Effector memory CD8-positive, alpha-beta T cell (primary cell): ENCODE measurements around the gene MYO1H.
"Not testable (repeated sequence)": the region's sequence is repeated elsewhere in the genome, so short reads cannot be mapped to it uniquely, and the experiment has no call there.

Source experiments
- ATAC-seq: fragments of 150-1000 bp; cut with Tn5 transposase; replicated peaks from 2 replicates; pipeline ENCODE4 v1.10.0; 2021; ENCODE audit warnings: mild to moderate bottlenecking, moderate library complexity
- DNase-seq, 3 experiments: peaks; one replicate each; pipeline ENCODE4 v3.0.0; 2021
- H3K27ac Mint-ChIP-seq, 2 donors: one replicate each; pipeline ENCODE4 v1.8.0; 2022; ENCODE audit warnings: mild to moderate bottlenecking in 2 of 2, mixed read lengths in 2 of 2, moderate library complexity in 2 of 2
- H3K27me3 Mint-ChIP-seq, 2 donors: one replicate each; pipeline ENCODE4 v1.8.0; 2022; ENCODE audit warnings: mixed read lengths in 2 of 2
- H3K36me3 Mint-ChIP-seq: one replicate; pipeline ENCODE4 v1.8.0; 2022; ENCODE audit warnings: mild to moderate bottlenecking, moderate library complexity, mixed read lengths; ENCODE audit not compliant: insufficient read depth
- H3K4me1 Mint-ChIP-seq, 2 donors: one replicate each; pipeline ENCODE4 v1.8.0; 2022; ENCODE audit warnings: low read depth in 2 of 2, mixed read lengths in 2 of 2
- H3K4me3 Mint-ChIP-seq, 2 donors: one replicate each; pipeline ENCODE4 v1.8.0; 2022; ENCODE audit warnings: mild to moderate bottlenecking in 2 of 2, mixed read lengths in 2 of 2, moderate library complexity in 2 of 2
- H3K9me3 Mint-ChIP-seq, 2 donors: one replicate each; pipeline ENCODE4 v1.8.0; 2022; ENCODE audit warnings: mixed read lengths in 2 of 2

Gene MYO1H

DNA sequence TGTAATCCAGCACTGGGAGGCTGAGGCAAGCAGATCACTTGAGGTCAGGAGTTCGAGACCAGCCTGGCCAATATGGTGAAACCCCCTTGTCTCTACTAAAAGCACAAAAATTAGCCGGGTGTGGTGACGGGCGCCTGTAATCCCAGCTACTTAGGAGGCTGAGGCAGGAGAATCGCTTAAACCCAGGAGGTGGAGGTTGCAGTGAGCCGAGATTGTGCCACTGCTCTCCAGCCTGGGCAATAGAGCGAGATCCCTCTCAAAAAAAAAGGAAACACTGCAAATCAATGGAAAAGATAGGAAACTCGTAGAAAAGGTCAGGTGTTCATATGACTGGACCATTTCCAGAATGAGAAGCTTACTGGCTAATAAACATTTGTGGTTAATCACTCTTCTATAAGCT is 26.4 kb upstream of the MYO1H start:
- not testable (repeated sequence) for H3K27ac Mint-ChIP-seq, ATAC-seq, H3K36me3 Mint-ChIP-seq, DNase-seq, H3K9me3 Mint-ChIP-seq, H3K4me1 Mint-ChIP-seq, H3K4me3 Mint-ChIP-seq
- H3K27me3 Mint-ChIP-seq, result peaks cover 12 to 53% of the 10 kb centered on the region in 2 donors

DNA sequence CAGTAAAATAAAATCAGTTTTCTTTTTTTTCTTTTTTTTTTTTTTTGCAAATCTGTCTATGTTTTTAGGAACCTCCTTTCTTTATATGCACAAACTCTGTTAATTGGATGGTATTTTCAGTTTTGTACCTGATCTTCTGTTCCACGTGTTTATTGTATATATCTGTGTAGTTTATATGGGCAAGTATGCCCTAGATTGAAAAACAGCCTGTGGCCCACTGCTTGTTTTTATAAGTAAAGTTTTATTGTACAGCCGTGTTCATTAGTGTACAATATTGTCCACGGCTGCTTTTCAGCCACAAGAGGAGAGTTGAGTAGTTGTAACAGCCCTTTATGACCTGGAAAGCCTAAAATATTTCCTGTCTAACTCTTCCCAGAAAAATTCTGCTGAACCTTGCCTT is 18.7 kb upstream of the MYO1H start:
- H3K4me1 Mint-ChIP-seq, result no peaks in the 10 kb centered on the region
- H3K9me3 Mint-ChIP-seq, result no peaks in the 10 kb centered on the region
- H3K36me3 Mint-ChIP-seq, result no peaks in the 10 kb centered on the region
- H3K27me3 Mint-ChIP-seq, result peaks cover 11 to 31% of the 10 kb centered on the region in 2 donors
- no peak overlapping the region for H3K4me3 Mint-ChIP-seq
- ATAC-seq, result no peak
- DNase-seq, result no peak
- no peak overlapping the region for H3K27ac Mint-ChIP-seq

DNA sequence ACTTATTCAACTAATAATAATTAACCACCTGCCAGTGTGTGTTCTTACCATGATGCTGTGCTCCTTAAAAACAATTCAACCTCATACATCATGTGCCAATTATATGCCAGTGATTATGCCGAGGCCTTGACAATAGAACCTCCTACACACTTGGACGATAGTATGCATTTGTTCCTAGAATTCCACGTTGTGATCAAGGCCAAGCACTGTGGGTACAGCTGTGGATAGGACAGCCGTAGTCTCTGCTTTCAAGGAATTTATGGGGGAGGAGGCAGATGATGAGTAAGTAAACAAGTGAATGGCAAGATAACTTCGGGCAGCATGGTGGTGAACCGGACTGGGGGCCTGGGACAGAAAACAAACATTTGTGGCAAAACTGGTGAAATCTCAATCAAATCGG is 18.0 kb upstream of the MYO1H start:
- Mint-ChIP-seq H3K27ac (no peak overlapping the region), H3K4me3 (no peak overlapping the region), H3K4me1 (no peaks in the 10 kb centered on the region), H3K36me3 (no peaks in the 10 kb centered on the region), H3K27me3 (peaks cover 11 to 32% of the 10 kb centered on the region in 2 donors), H3K9me3 (no peaks in the 10 kb centered on the region)
- ATAC-seq (no peak), DNase-seq (no peak)

DNA sequence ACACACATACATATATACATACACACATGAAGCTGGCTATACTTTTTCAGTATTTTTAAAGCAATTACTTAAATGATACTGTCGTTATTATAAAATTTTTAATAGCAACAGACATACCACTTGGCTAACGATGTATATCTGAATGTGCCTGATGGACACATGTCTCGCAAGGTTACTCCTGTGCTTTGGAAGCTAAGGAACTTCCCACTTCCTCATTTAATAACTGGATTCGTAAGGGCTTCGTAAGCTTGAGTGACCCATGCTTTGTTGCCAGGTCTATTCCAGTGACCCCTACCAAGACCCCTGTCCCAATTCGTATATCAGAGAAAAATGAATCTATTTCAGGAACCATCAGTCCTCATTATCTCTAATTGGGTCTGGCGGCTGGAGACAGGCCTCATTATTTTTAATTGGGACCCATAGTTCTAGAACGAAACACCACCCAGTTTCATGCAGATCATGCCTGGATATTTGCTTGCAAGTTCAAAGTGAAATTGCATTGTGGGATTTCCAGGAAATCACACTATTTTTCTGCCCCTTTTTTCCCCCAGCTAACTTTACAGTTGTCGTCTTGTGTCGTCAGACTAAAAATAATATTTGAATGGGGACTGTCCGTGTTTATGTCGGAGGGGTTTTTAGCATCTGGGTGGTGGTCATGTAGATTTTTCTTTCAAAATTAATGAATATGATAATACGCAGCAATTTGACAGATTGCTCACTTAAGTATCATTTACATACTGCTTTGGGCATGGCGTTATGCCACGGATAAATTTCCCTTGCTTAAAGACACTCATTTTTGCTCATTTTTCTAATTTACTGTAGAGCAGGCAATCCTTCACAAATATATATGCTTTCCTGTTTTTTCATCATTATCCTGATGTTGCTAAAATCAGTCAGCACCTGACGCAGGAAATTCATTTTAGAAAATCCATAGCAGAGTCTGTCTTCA is 17.1 kb upstream of the MYO1H start:
- Mint-ChIP-seq H3K4me1 (no peaks in the 10 kb centered on the region), H3K36me3 (no peaks in the 10 kb centered on the region), H3K27ac (no peak overlapping the region), H3K9me3 (no peaks in the 10 kb centered on the region), H3K27me3 (peaks cover 17 to 40% of the 10 kb centered on the region in 2 donors), H3K4me3 (no peak overlapping the region)
- ATAC-seq (no peak), DNase-seq (no peak)

DNA sequence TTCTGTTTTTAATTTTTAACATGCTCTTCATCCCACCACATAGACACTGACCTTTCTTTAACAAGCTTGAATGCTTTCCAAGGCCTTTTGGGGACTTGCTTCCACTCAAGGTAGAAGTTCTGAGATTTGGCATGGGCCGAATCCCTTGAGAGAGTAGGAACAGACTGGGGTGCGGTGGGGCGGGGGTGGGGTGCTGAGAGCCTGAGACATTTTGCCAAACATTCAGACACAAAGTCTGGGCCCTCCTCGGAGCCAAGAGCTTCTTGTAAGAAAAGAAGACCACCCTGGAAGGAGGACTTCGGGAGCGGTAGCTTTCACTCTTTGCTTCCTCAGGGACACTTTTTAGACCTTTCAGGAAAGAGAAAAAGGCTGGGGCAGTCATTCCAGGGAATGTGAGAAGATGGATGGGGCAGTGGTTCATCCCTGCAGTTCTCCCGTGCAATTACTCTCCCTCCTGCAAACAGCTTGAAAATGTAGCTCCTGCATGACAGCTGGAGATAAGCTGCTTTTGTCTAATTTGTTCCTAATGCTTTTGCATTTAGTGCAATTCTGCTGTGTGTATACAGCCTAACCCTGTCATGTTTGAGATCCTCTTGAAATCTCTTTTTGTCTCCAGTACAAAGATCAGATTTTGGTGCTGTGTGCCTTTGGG is 16.3 kb upstream of the MYO1H start:
- Mint-ChIP-seq H3K36me3 (no peaks in the 10 kb centered on the region), H3K27ac (no peak overlapping the region), H3K27me3 (peaks cover 13 to 40% of the 10 kb centered on the region in 2 donors), H3K4me1 (no peaks in the 10 kb centered on the region), H3K9me3 (no peaks in the 10 kb centered on the region), H3K4me3 (no peak overlapping the region)
- DNase-seq (no peak), ATAC-seq (no peak)

DNA sequence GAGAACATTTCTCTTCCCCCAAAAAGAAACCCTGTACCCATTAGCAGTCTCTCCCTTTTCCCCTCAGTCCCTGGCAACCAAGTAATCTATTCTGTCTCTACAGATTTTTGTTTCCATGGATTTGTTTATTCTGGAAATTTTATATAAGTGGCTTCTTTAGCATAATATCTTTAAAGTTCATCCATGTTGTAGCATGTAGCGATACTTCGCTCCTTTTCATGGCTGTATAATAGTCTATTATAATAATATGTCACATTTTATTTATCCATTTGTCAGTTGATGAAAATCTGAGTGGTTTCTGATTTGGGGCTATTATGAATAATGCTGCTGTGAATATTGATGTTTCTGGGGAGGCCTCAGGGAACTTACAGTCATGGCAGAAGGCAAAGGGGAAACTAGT is 12.8 kb upstream of the MYO1H start:
- DNase-seq (no peak), ATAC-seq (no peak)
- H3K36me3 Mint-ChIP-seq, result no peaks in the 10 kb centered on the region
- no peak overlapping the region for H3K4me3 Mint-ChIP-seq
- H3K4me1 Mint-ChIP-seq, result no peaks in the 10 kb centered on the region
- no peak overlapping the region for H3K27ac Mint-ChIP-seq
- no peaks in the 10 kb centered on the region for H3K9me3 Mint-ChIP-seq
- H3K27me3 Mint-ChIP-seq, result peaks cover 20 to 54% of the 10 kb centered on the region in 2 donors

DNA sequence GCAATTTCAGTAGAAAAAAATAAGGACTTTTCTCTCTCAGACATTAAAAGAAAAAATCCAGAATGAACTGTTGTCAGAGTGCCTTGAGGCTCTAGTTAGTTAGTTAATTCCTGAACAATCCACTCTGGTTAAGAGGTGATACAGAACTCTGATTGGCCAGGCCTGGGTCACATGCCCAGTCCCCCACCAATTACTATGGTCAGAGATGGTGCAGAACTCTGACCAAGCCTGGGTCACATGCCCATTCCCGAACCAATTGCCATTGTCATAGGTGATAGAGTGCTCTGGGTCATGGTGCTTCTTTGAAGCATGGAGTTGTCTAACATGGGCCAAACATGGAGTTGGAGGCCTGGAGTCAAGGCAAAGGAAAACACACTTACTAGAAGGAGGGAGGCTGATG is 11.1 kb upstream of the MYO1H start:
- ATAC-seq (no peak), DNase-seq (no peak)
- no peaks in the 10 kb centered on the region for H3K9me3 Mint-ChIP-seq
- no peaks in the 10 kb centered on the region for H3K36me3 Mint-ChIP-seq
- H3K27me3 Mint-ChIP-seq, result peaks cover 23 to 59% of the 10 kb centered on the region in 2 donors
- no peak overlapping the region for H3K4me3 Mint-ChIP-seq
- H3K4me1 Mint-ChIP-seq, result no peaks in the 10 kb centered on the region
- no peak overlapping the region for H3K27ac Mint-ChIP-seq

DNA sequence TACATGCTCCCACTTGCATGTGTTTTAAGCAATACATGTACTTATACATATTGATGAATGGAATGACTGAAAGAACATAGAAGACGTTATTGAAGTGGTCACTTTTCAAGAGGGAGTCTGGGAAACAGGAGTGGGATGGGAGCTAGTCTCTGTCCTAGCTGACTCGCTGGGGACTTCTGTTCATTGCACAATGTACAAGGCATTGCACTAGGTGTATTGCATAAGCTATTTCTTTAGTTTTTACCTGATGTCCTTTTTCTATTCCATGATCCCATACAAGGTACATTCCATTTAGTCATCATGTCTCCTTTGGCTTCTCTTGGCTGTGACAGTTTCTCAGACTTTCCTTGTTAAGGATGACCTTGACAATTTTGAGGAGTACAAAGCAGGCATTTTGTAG is 4.0 kb upstream of the MYO1H start:
- Mint-ChIP-seq H3K27me3 (peaks cover 28 to 38% of the 10 kb centered on the region in 2 donors), H3K27ac (no peak overlapping the region), H3K36me3 (no peaks in the 10 kb centered on the region), H3K9me3 (no peaks in the 10 kb centered on the region), H3K4me1 (no peaks in the 10 kb centered on the region), H3K4me3 (no peak overlapping the region)
- DNase-seq (no peak), ATAC-seq (no peak)

DNA sequence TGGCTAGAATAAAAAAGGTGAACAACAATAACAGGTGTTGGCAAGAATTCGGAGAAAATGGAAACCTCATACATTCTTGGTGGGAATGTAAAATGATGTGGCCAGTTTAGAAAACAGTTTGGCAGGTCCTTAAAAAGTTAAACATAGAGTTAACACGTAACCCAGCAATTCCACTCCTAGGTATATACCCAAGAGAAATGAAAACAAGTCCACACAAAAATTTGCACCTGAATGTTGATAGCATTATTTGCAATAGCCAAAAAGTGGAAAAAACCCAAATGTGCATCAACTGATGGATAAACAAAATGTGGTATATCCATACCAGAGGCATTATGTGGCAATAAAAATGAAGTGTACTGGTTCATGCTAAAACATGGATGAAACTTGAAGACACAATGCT is 2.3 kb upstream of the MYO1H start:
- ATAC-seq, result no peak
- DNase-seq, result no peak
- H3K27ac Mint-ChIP-seq, result no peak overlapping the region

DNA sequence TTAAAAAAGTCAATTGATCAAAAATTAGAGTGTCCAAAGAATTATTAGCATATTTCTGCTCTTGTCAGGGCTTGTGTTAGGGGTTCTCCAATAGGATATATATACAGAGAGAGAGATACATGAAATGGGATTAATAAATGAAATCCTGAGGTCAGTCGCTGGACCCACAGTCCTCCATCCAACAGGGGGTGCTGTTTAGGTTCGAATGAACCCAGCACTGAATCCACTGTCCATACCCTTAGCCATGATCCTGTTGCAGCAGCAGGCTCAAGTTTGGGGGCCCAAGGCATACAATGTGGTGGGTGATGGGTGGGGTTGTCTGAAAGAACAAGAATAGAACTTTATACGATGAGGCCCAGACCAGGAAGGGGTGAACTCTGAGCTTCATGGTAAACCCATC is 780 bp upstream of the MYO1H start:
- Mint-ChIP-seq H3K9me3 (no peaks in the 10 kb centered on the region), H3K27me3 (peaks cover 23 to 25% of the 10 kb centered on the region in 2 donors), H3K27ac (no peak overlapping the region), H3K36me3 (no peaks in the 10 kb centered on the region), H3K4me1 (no peaks in the 10 kb centered on the region), H3K4me3 (no peak overlapping the region)
- no peak for DNase-seq
- no peak for ATAC-seq

More for the DNA sequence above, 2.3 kb upstream of the MYO1H start:
- no peaks in the 10 kb centered on the region for H3K36me3 Mint-ChIP-seq
- no peaks in the 10 kb centered on the region for H3K4me1 Mint-ChIP-seq
- peaks cover 23 to 38% of the 10 kb centered on the region in 2 donors for H3K27me3 Mint-ChIP-seq
- H3K9me3 Mint-ChIP-seq, result no peaks in the 10 kb centered on the region
- no peak overlapping the region for H3K4me3 Mint-ChIP-seq

DNA sequence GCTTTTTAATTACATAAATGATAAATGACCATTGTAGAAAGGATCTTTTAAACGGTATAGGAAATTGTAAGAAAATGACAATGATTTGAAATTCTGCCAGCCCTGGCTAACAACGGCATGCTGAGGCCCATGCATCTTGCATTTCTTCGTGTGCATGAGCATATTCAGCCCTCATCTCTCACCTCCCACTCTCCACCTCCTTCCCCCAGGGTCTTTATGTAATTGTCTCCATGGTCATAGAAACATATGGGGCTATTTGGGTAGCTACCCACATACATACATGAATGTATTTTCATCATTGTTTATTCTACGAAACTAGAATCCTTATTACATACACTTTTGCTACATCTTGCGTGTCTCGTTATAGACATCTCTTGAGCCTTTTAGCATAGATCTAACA is 4.5 kb downstream of the MYO1H start:
- Mint-ChIP-seq H3K27ac (no peak overlapping the region), H3K4me1 (peaks cover 0 to 2% of the 10 kb centered on the region in 2 donors), H3K36me3 (no peaks in the 10 kb centered on the region), H3K9me3 (no peaks in the 10 kb centered on the region), H3K27me3 (peaks cover 20 to 36% of the 10 kb centered on the region in 2 donors), H3K4me3 (no peak overlapping the region)
- DNase-seq, result no peak
- no peak for ATAC-seq

DNA sequence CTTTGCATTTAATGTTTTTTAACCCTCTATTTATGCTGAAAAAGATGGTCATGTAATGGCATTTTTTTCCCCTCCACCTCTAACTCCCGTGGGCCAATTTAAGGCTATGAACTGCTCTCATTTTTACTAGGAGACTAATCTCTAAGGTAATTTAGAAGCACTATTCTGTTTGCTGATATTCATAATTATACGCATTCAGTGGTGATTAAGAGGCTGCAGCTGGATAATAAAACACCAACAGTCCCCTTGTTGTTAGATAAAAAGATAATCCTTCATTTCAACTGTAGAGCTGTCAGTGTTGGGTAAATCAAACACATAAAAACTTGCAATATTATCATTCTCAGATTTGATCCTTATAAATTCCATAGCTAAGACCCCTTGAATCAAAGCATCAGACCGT is 8.9 kb downstream of the MYO1H start:
- Mint-ChIP-seq H3K9me3 (no peaks in the 10 kb centered on the region), H3K27ac (no peak overlapping the region), H3K27me3 (peaks cover 13 to 56% of the 10 kb centered on the region in 2 donors), H3K36me3 (no peaks in the 10 kb centered on the region), H3K4me1 (peaks cover 5 to 6% of the 10 kb centered on the region in 2 donors), H3K4me3 (no peak overlapping the region)
- ATAC-seq (no peak), DNase-seq (no peak)

DNA sequence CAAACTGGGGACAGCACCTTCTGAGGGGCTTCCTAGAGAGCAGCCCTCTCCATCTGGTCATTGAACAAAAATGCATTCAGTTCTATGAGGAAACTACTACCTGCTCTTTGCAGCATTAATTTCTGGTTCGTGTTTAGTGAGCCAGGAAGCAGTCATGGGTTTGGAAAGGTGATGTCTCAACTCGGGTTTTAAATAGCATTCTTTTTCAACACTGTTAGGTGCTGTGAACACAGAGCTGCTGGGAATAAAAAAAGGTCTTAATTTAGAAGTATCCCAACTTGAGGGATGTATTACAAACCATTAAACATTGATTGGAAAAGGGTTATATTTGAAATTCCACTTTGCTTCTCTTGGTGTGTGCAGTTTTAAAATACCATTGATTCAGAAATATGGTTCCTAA is 9.3 kb downstream of the MYO1H start:
- no peak for ATAC-seq
- H3K27me3 Mint-ChIP-seq, result peaks cover 13 to 57% of the 10 kb centered on the region in 2 donors
- no peak overlapping the region for H3K4me3 Mint-ChIP-seq
- no peaks in the 10 kb centered on the region for H3K9me3 Mint-ChIP-seq
- peaks cover 5 to 6% of the 10 kb centered on the region in 2 donors for H3K4me1 Mint-ChIP-seq
- no peaks in the 10 kb centered on the region for H3K36me3 Mint-ChIP-seq
- no peak for DNase-seq
- H3K27ac Mint-ChIP-seq, result no peak overlapping the region
